Transverse colon (tissue), 4 donors: ENCODE results near the gene HSPG2.

ENCODE experiments used
- POLR2A ChIP-seq: fragments of 450-650 bp; IDR thresholded peaks from one replicate; pipeline ENCODE4 v1.6.1; 2016; ENCODE audit warnings: antibody characterized with exemption, mild to moderate bottlenecking, moderate library complexity
- POLR2AphosphoS5 ChIP-seq, 3 donors: sonication (generic); formaldehyde crosslinking; IDR thresholded peaks; one replicate each; pipeline ENCODE4 v1.6.1; 2016; ENCODE audit warnings: antibody characterized with exemption in 3 of 3
- TF ChIP-seq, protein P1 (sequence below), 5 experiments: fragments of 200-600 bp in 3 of 5; fragments of 450-650 bp in 2 of 5; sonication (generic) in 3 of 5; IDR thresholded peaks; 1 replicate in 2 of 5; 2 replicates in 3 of 5; pipeline ENCODE4 v1.5.1; 2016 to 2017; ENCODE audit warnings: antibody characterized with exemption in 5 of 5, inconsistent platforms in 3 of 5, mild to moderate bottlenecking in 2 of 5, moderate library complexity in 1 of 5

DNA sequence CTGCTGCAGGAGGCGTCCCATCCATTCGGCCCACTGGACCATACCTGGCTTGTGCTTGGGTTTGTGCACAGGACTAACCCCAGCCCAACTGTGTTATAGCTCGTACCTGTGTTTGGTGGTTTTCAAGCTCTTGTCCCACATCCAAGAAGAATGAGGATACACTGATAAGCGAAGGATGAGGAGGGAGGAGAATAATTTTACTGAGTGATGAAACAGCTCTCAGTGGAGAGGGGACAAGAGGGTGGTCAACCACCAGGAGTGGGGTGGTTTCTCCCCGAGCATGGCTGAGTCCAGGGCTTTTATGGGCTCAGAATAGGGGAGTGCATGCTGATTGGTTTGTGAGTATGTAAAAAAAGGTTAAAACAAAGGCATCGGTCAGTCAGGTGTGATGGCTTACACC lies 142.0 kb downstream of the HSPG2 start:
- TF ChIP-seq POLR2A (no peak), POLR2AphosphoS5 (IDR thresholded peaks at IDR 0.05) (no peak)
- TF ChIP-seq, protein P1, sequence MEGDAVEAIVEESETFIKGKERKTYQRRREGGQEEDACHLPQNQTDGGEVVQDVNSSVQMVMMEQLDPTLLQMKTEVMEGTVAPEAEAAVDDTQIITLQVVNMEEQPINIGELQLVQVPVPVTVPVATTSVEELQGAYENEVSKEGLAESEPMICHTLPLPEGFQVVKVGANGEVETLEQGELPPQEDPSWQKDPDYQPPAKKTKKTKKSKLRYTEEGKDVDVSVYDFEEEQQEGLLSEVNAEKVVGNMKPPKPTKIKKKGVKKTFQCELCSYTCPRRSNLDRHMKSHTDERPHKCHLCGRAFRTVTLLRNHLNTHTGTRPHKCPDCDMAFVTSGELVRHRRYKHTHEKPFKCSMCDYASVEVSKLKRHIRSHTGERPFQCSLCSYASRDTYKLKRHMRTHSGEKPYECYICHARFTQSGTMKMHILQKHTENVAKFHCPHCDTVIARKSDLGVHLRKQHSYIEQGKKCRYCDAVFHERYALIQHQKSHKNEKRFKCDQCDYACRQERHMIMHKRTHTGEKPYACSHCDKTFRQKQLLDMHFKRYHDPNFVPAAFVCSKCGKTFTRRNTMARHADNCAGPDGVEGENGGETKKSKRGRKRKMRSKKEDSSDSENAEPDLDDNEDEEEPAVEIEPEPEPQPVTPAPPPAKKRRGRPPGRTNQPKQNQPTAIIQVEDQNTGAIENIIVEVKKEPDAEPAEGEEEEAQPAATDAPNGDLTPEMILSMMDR (IDR thresholded peaks at IDR 0.05), result no peak
